Breast epithelium (tissue), 4 donors: Measurements from ENCODE around the gene DOLPP1. TPM values are rescaled to one million over a fixed set of nuclear protein-coding genes. Genes with fewer than 3 reads are reported as not detected.

Experiments used
- DNase-seq, 2 donors: peaks; one replicate each; pipeline ENCODE4 v3.0.0-alpha.2; 2019; ENCODE audit warnings: low spot score in 2 of 2
- H3K27ac ChIP-seq, 2 donors: fragments of 200-600 bp; sonication (generic) in 1 of 2; one replicate each; pipeline ENCODE4 v1.5.1; 2016 to 2019; ENCODE audit warnings: mild to moderate bottlenecking in 1 of 2
- H3K27me3 ChIP-seq, 2 donors: fragments of 200-600 bp; sonication (generic) in 1 of 2; one replicate each; pipeline versions ENCODE4 v1.5.1 to v1.6.0; 2017 to 2019; ENCODE audit warnings: control low read depth in 1 of 2, mild to moderate bottlenecking in 1 of 2
- H3K36me3 ChIP-seq: fragments of 200-600 bp; one replicate; pipeline ENCODE4 v1.5.1; 2019
- H3K4me1 ChIP-seq, 2 donors: fragments of 200-600 bp; sonication (generic); one replicate each; pipeline ENCODE4 v1.5.1; 2016 to 2019; ENCODE audit warnings: control low read depth in 1 of 2
- H3K4me3 ChIP-seq, 3 donors: fragments of 200-600 bp; sonication (generic); 1 replicate in 2 of 3; 2 replicates in 1 of 3; pipeline ENCODE4 v1.5.1; 2016 to 2019; ENCODE audit warnings: mild to moderate bottlenecking in 3 of 3, moderate library complexity in 2 of 3
- H3K9me3 ChIP-seq, 2 donors: fragments of 200-600 bp; sonication (generic) in 1 of 2; one replicate each; pipeline ENCODE4 v1.5.1; 2016 to 2019; ENCODE audit warnings: control low read depth in 1 of 2
- CTCF ChIP-seq, 3 donors: fragments of 450-650 bp; IDR thresholded peaks; one replicate each; pipeline ENCODE4 v1.5.1; 2016 to 2017; ENCODE audit warnings: antibody characterized with exemption in 3 of 3, mild to moderate bottlenecking in 3 of 3, moderate library complexity in 3 of 3
- POLR2A ChIP-seq: fragments of 450-650 bp; IDR thresholded peaks from one replicate; pipeline ENCODE4 v1.6.1; 2016; ENCODE audit warnings: antibody characterized with exemption, mild to moderate bottlenecking, moderate library complexity
- POLR2AphosphoS5 ChIP-seq, 3 donors: sonication (generic); formaldehyde crosslinking; IDR thresholded peaks; one replicate each; pipeline ENCODE4 v1.6.1; 2017; ENCODE audit warnings: antibody characterized with exemption in 3 of 3
- intact Hi-C: fragments of 100-400 bp; cut with DNase I; formaldehyde crosslinking; loops from one replicate; pipeline ENCODE4 v1.15.1; 2023; ENCODE audit warnings: low total_unique reads
- total RNA-seq, 3 donors: library from RNA; depleted of rRNA; stranded (reverse); fragments of >200 nt; gene quantifications; one replicate each; pipeline ENCODE4 v1.1.0, GENCODE V29; 2016

DOLPP1 gene
- total RNA-seq, 3 donors from 2014 or later: 5.6 to 9.2 (median 8.6) TPM

DNA sequence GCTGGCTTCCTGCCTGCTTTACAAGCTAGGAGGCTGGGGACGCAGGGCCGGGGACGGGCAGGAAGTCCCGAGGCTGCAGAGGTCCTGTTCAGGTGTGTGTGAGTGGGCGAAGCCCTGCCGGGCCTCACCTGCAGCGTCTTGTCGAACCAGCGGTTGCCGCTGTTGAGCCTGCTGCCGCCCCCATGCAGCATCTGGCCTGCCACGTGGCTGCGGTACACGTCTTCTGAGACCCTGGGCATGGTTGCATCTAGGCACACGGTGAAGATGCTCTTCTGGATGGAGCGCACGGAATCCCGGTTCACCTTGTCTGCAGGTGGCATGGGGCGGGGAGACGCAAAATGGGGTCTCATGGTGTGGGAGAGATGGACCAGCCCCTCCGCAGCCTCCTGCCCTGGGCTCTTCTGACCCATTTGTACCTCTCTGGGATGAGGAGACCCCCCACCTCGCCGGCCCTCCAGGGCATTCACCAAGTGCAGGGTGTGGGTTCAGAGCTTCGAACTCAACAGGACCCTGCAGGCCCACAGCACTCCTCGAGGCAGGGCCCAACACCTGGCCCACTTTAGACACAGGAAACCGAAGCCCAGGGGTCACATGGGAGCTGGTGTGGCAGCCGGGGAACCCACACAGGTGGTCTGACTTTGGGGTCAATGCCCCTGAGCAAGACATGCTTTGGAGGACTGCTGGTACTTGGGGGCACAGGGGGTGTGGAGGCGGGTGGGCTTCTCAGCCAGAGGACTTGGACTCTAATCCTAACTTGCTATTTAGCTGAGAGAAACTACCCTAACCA, 19.7 kb downstream of the DOLPP1 start:
- H3K9me3 ChIP-seq: no peaks in the 10 kb centered on the region
- no peak overlapping the region for H3K27ac ChIP-seq
- no peaks in the 10 kb centered on the region for H3K36me3 ChIP-seq
- no peak overlapping the region for H3K4me3 ChIP-seq
- intact Hi-C loops: no loop called here
- no peaks in the 10 kb centered on the region for H3K4me1 ChIP-seq
- no peak for DNase-seq
- H3K27me3 ChIP-seq: no peaks in the 10 kb centered on the region
- TF ChIP-seq POLR2A: no peak
- TF ChIP-seq POLR2AphosphoS5 (IDR thresholded peaks at IDR 0.05): no peak

- H3K27me3 ChIP-seq: no peaks in the 10 kb centered on the region
- no peaks in the 10 kb centered on the region for H3K36me3 ChIP-seq
- no peaks in the 10 kb centered on the region for H3K4me1 ChIP-seq
- H3K27ac ChIP-seq: no peak overlapping the region
- TF ChIP-seq POLR2AphosphoS5 (IDR thresholded peaks at IDR 0.05): no peak
- TF ChIP-seq CTCF (IDR thresholded peaks at IDR 0.05): no peak
- TF ChIP-seq POLR2A: no peak
- no peaks in the 10 kb centered on the region for H3K9me3 ChIP-seq
- H3K4me3 ChIP-seq: no peak overlapping the region
- DNase-seq: no peak
- intact Hi-C loops: no loop called here
These were observed 20.4 kb downstream of the DOLPP1 start for GRCh38 chr9:129101279-129101678.

GRCh38 chr9:129102095-129102525, 21.2 kb downstream of the DOLPP1 start:
- Histone ChIP-seq H3K27me3 (no peaks in the 10 kb centered on the region), H3K4me1 (no peaks in the 10 kb centered on the region), H3K4me3 (no peak overlapping the region), H3K36me3 (no peaks in the 10 kb centered on the region), H3K9me3 (no peaks in the 10 kb centered on the region), H3K27ac (no peak overlapping the region)
- no peak for DNase-seq
- no peak for TF ChIP-seq CTCF (IDR thresholded peaks at IDR 0.05)
- no peak for TF ChIP-seq POLR2A
- TF ChIP-seq POLR2AphosphoS5 (IDR thresholded peaks at IDR 0.05): no peak
- intact Hi-C loops: no loop called here

GRCh38 chr9:129102791-129103594, 22.1 kb downstream of the DOLPP1 start:
- no peaks in the 10 kb centered on the region for H3K4me1 ChIP-seq

DNA sequence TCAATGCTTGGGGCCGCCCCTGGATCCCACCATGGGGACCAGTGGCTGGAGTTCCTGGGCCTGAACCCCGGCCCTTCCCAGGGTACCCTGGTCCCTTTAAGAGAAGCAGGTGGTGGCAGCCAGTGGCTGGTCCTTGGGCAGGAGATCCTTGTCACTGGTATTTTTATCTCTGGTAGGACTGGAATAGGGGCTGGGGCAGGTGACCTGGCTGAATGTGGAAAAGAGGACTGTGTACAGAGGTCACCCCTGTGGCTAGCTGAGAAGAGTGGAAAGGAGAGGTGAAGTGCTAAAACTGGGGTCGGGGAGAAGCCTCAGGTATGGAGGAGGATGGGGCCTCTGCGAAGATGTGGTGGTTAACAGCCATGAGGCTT, 22.7 kb downstream of the DOLPP1 start:
- Histone ChIP-seq H3K27me3 (no peaks in the 10 kb centered on the region), H3K27ac (no peak overlapping the region), H3K4me1 (no peaks in the 10 kb centered on the region), H3K4me3 (no peak overlapping the region), H3K36me3 (no peaks in the 10 kb centered on the region), H3K9me3 (no peaks in the 10 kb centered on the region)
- intact Hi-C loops: no loop called here
- TF ChIP-seq POLR2A (no peak), CTCF (IDR thresholded peaks at IDR 0.05) (no peak), POLR2AphosphoS5 (IDR thresholded peaks at IDR 0.05) (no peak)
- no peak for DNase-seq

More at GRCh38 chr9:129102791-129103594, 22.1 kb downstream of the DOLPP1 start:
- Histone ChIP-seq H3K36me3 (no peaks in the 10 kb centered on the region), H3K4me3 (no peak overlapping the region), H3K27me3 (no peaks in the 10 kb centered on the region), H3K9me3 (no peaks in the 10 kb centered on the region), H3K27ac (no peak overlapping the region)
- DNase-seq: no peak
- intact Hi-C loops: no loop called here
- TF ChIP-seq CTCF (IDR thresholded peaks at IDR 0.05): peak in 1 of 3 donors; percentile 18
- no peak for TF ChIP-seq POLR2AphosphoS5 (IDR thresholded peaks at IDR 0.05)
